Endothelial cell of umbilical vein (primary cell): ENCODE measurements around the gene PFDN5. TPM values are rescaled to one million over a fixed set of nuclear protein-coding genes. Genes with fewer than 3 reads are reported as not detected.

ENCODE experiments used
- BruUV-seq: library from RNA; stranded (reverse); fragments of 400-500 nt; replicated peaks from 2 replicates; lab custom pipeline; 2021; lab: Mats Ljungman, UMichigan
- CTCF ChIA-PET: fragments of 300-600, 350-600 bp; sonication (Branson Sonifier 250); formaldehyde crosslinking; loops from one replicate; lab custom pipeline; 2021; ENCODE audit warnings: antibody characterized with exemption, inconsistent platforms; lab: Charles Lee
- POLR2A ChIA-PET: fragments of 300-600, 350-600 bp; sonication (Branson Sonifier 250); formaldehyde crosslinking; loops from one replicate; lab custom pipeline; 2021; ENCODE audit warnings: antibody characterized with exemption, inconsistent platforms; lab: Charles Lee
- DNase-seq: peaks from one replicate; pipeline ENCODE4 v3.0.0-alpha.2; 2011; ENCODE audit warnings: low read depth, low spot score
- FAIRE-seq: peaks from 2 replicates; lab custom pipeline; 2011; peaks lifted over from hg19 to GRCh38; lab: Jason Lieb, UNC
- H2AFZ ChIP-seq: 2 replicates; pipeline ENCODE4 v1.6.0; 2012; ENCODE audit warnings: low read depth, low read length, control low read depth, inconsistent platforms
- H3K27ac ChIP-seq: 2 replicates; pipeline ENCODE4 v1.5.1; 2011; ENCODE audit warnings: low read depth, mild to moderate bottlenecking, control low read depth, low read length, moderate library complexity; ENCODE audit not compliant: insufficient read depth
- H3K27me3 ChIP-seq, 2 experiments: 2 replicates each; pipeline versions ENCODE4 v1.6.0 to v1.6.1; 2011; ENCODE audit warnings: low read length in 2 of 2, mixed read lengths in 1 of 2; ENCODE audit not compliant: control insufficient read depth in 2 of 2, insufficient read depth in 2 of 2
- H3K36me3 ChIP-seq, 2 experiments: 2 replicates in 1 of 2; 3 replicates in 1 of 2; pipeline ENCODE4 v1.5.1; 2011; ENCODE audit warnings: low read length in 2 of 2, mild to moderate bottlenecking in 1 of 2, moderate library complexity in 1 of 2; ENCODE audit not compliant: control insufficient read depth in 2 of 2, insufficient read depth in 2 of 2; ENCODE audit errors: extremely low read depth in 1 of 2
- H3K4me1 ChIP-seq: 3 replicates; pipeline ENCODE4 v1.5.1; 2011; ENCODE audit warnings: mild to moderate bottlenecking, low read length; ENCODE audit not compliant: control insufficient read depth, insufficient read depth; ENCODE audit errors: extremely low read depth
- H3K4me2 ChIP-seq: 2 replicates; pipeline ENCODE4 v1.6.1; 2011; ENCODE audit warnings: low read length, control low read depth, mixed read lengths; ENCODE audit not compliant: insufficient read depth
- H3K4me3 ChIP-seq, 3 experiments: fragments of 200-600 bp in 1 of 3; sonication (generic), shearing (Covaris generic) in 1 of 3; replicated peaks in 1 of 3; 2 replicates each; pipeline ENCODE4 v1.5.1; 2011 to 2016; ENCODE audit warnings: control low read depth in 3 of 3, low read length in 3 of 3, mild to moderate bottlenecking in 2 of 3, inconsistent platforms in 1 of 3, low read depth in 1 of 3, moderate library complexity in 1 of 3; ENCODE audit not compliant: insufficient read depth in 1 of 3
- H3K79me2 ChIP-seq: 2 replicates; pipeline ENCODE4 v1.6.0; 2012; ENCODE audit warnings: low read length, inconsistent platforms; ENCODE audit not compliant: control insufficient read depth, insufficient read depth
- H3K9ac ChIP-seq: replicated peaks from 2 replicates; pipeline ENCODE3; 2011; ENCODE audit warnings: low read length, control low read depth; ENCODE audit not compliant: insufficient read depth; ENCODE audit errors: extremely low read depth
- H3K9me1 ChIP-seq: replicated peaks from 3 replicates; pipeline ENCODE4 v1.6.0; 2011; ENCODE audit warnings: mild to moderate bottlenecking, low read length; ENCODE audit not compliant: control insufficient read depth, insufficient read depth; ENCODE audit errors: extremely low read depth
- H3K9me3 ChIP-seq: replicated peaks from 2 replicates; pipeline ENCODE4 v1.5.1; 2012; ENCODE audit warnings: low read length, inconsistent platforms; ENCODE audit not compliant: control insufficient read depth, insufficient read depth
- H4K20me1 ChIP-seq: replicated peaks from 2 replicates; pipeline ENCODE3; 2011; ENCODE audit warnings: mild to moderate bottlenecking, low read length; ENCODE audit not compliant: control insufficient read depth, insufficient read depth; ENCODE audit errors: extremely low read depth
- EZH2 ChIP-seq: IDR thresholded peaks from 2 replicates; pipeline ENCODE4 v1.6.1; 2012; ENCODE audit warnings: borderline replicate concordance, low read depth, mild to moderate bottlenecking, moderate library complexity, low read length, inconsistent platforms; ENCODE audit not compliant: severe bottlenecking
- FOS ChIP-seq: IDR thresholded peaks from 2 replicates; pipeline ENCODE4 v1.6.1; 2011; ENCODE audit warnings: mild to moderate bottlenecking, low read length, moderate library complexity, borderline replicate concordance; ENCODE audit not compliant: insufficient read depth
- GATA2 ChIP-seq: IDR thresholded peaks from 2 replicates; pipeline ENCODE4 v1.7.0; 2011; ENCODE audit warnings: low read depth, mild to moderate bottlenecking, moderate library complexity, mixed read lengths, low read length; ENCODE audit not compliant: insufficient read length, insufficient read depth
- JUN ChIP-seq: IDR thresholded peaks from 2 replicates; pipeline ENCODE4 v1.6.1; 2011; ENCODE audit warnings: borderline replicate concordance, low read depth; ENCODE audit not compliant: insufficient read length, insufficient read depth
- MYC ChIP-seq: IDR thresholded peaks from one replicate; pipeline ENCODE4 v1.6.1; 2011; ENCODE audit warnings: mild to moderate bottlenecking, low read depth, low read length
- POLR2A ChIP-seq: IDR thresholded peaks from 2 replicates; pipeline ENCODE4 v1.6.1; 2012; ENCODE audit warnings: low read depth, mild to moderate bottlenecking, control low read depth, low read length
- POLR2AphosphoS5 ChIP-seq: IDR thresholded peaks from 2 replicates; pipeline ENCODE4 v1.6.1; 2012; ENCODE audit warnings: low read depth, mild to moderate bottlenecking, control low read depth, low read length, moderate library complexity; ENCODE audit not compliant: insufficient read depth
- dilution Hi-C: fragments of 300-500 bp; cut with MboI; formaldehyde crosslinking; loops from one replicate; pipeline ENCODE4 v1.15.0; 2019; ENCODE audit warnings: low sequenced_read_pairs; ENCODE audit not compliant: extremely low pct_ligation_motif_present
- intact Hi-C: fragments of 100-400 bp; cut with micrococcal nuclease; formaldehyde crosslinking; loops from one replicate; pipeline ENCODE4 v1.10.0; 2022
- polyA plus RNA-seq, 4 experiments: library from polyadenylated mRNA; depleted of rRNA in 3 of 4; stranded (reverse) in 3 of 4; unstranded in 1 of 4; fragments of >200 nt; gene quantifications; 2 replicates each; pipeline versions ENCODE4 v1.2.1 to v1.2.3, GENCODE V29; 2011 to 2012; ENCODE audit warnings: missing spikeins in 1 of 4
- total RNA-seq: library from RNA; stranded (reverse); gene quantifications from 2 replicates; pipeline ENCODE4 v1.2.3, GENCODE V29; 2021
- TF ChIP-seq, protein P1 (sequence below), 2 donors: IDR thresholded peaks; 1 replicate in 1 of 2; 2 replicates in 1 of 2; pipeline ENCODE4 v1.5.1; 2011; ENCODE audit warnings: low read length in 2 of 2, mild to moderate bottlenecking in 2 of 2, moderate library complexity in 2 of 2, control low read depth in 1 of 2, inconsistent platforms in 1 of 2, low read depth in 1 of 2; ENCODE audit not compliant: insufficient read depth in 1 of 2; ENCODE audit errors: extremely low read depth in 1 of 2
- TF ChIP-seq, protein P2 (sequence below): IDR thresholded peaks from 2 replicates; pipeline ENCODE4 v1.6.1; 2011; ENCODE audit not compliant: insufficient read depth, insufficient read length

PFDN5 gene
- total and polyA plus RNA-seq, 2 donors (not counting 3 experiments of a cell fraction or from before 2014, with no cell fraction given) = 301 to 745 TPM

DNA sequence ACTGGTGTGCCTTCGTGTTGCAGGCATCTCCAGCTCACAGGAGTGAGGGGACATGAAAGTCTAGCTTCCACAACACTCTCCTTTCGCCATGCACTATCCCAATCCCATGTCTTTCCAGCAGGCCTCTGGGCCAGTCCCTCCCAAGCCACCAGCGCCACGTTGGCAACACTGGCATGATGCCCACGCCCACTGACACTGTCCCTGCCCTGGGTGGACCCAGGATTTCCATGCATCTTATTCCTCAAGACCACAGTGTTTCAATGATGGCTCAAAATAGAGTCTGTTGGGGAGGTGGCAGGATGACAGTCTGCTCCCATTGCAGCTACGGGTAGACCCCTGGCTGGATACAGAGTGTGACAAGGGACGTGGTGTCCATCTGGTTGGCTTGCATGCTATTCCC, 38.5 kb downstream of the PFDN5 start:
- dilution Hi-C loops (no loop called here), intact Hi-C loops (no loop called here)
- Histone ChIP-seq H2AFZ (no peak overlapping the region), H3K4me2 (no peak overlapping the region), H3K4me1 (no peaks in the 10 kb centered on the region), H3K9me3 (no peaks in the 10 kb centered on the region), H4K20me1 (no peaks in the 10 kb centered on the region), H3K9ac (no peak overlapping the region), H3K9me1 (no peaks in the 10 kb centered on the region), H3K27ac (no peak overlapping the region), H3K36me3 (no peaks in the 10 kb centered on the region), H3K4me3 (no peak overlapping the region), H3K27me3 (peaks cover 21 to 26% of the 10 kb centered on the region in 2 experiments), H3K79me2 (no peaks in the 10 kb centered on the region)
- TF ChIP-seq FOS = no peak
- no peak for FAIRE-seq
- no TSS peak for BruUV-seq
- ChIA-PET CTCF (interaction anchor here (1.0 to 1.4 kb wide), 3 partner anchors 11 to 19 kb away, joined by 3 to 6 read pairs (median 5); partner anchors contain the start of gene AAAS), POLR2A (no interaction called here)
- DNase-seq = no peak

DNA sequence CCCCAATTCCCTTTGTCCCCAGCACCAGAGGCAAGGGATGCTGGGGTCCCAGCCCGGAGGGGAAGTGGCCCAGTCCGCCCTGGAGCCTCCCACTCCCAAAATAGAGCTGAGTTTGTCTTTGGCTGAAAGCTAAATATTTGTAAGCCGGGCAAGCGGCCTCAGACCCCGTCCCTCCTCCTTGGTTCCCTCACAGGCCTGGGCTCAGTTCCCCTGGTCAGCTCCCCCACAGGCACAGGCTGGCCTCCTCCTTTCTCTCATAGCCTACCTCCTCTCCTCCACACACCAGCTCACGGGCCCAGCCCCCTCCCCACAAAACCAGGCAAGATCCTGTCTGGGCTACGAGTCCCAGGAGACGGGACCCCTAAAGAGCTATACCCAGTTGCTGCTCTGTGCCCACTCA, 39.5 kb downstream of the PFDN5 start:
- no peak overlapping the region for H3K27ac ChIP-seq
- H3K9me3 ChIP-seq = no peaks in the 10 kb centered on the region
- no peak overlapping the region for H2AFZ ChIP-seq
- no peak overlapping the region for H3K9ac ChIP-seq
- CTCF ChIA-PET = interaction anchor here (0.6 to 1.9 kb wide), 7 partner anchors 10 to 121 kb away, joined by 3 to 13 read pairs (median 4); partner anchors contain the start of gene AAAS
- H3K4me2 ChIP-seq = no peak overlapping the region
- H4K20me1 ChIP-seq = no peaks in the 10 kb centered on the region
- no peaks in the 10 kb centered on the region for H3K36me3 ChIP-seq
- no peak overlapping the region for H3K4me3 ChIP-seq
- intact Hi-C loops (no loop called here), dilution Hi-C loops (no loop called here)
- no peak for TF ChIP-seq MYC
- no peak for TF ChIP-seq POLR2AphosphoS5
- TF ChIP-seq EZH2 = no peak
- TF ChIP-seq GATA2 = no peak
- TF ChIP-seq JUN = no peak
- TF ChIP-seq, protein P1, sequence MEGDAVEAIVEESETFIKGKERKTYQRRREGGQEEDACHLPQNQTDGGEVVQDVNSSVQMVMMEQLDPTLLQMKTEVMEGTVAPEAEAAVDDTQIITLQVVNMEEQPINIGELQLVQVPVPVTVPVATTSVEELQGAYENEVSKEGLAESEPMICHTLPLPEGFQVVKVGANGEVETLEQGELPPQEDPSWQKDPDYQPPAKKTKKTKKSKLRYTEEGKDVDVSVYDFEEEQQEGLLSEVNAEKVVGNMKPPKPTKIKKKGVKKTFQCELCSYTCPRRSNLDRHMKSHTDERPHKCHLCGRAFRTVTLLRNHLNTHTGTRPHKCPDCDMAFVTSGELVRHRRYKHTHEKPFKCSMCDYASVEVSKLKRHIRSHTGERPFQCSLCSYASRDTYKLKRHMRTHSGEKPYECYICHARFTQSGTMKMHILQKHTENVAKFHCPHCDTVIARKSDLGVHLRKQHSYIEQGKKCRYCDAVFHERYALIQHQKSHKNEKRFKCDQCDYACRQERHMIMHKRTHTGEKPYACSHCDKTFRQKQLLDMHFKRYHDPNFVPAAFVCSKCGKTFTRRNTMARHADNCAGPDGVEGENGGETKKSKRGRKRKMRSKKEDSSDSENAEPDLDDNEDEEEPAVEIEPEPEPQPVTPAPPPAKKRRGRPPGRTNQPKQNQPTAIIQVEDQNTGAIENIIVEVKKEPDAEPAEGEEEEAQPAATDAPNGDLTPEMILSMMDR (IDR thresholded peaks at IDR 0.05; ENCODE audit: extremely low read depth in 1 of 2, insufficient read depth in 1 of 2, low read depth in 1 of 2, low read length in 2 of 2) = no peak
- no peak for TF ChIP-seq FOS
- TF ChIP-seq POLR2A = no peak
- TF ChIP-seq, protein P2, sequence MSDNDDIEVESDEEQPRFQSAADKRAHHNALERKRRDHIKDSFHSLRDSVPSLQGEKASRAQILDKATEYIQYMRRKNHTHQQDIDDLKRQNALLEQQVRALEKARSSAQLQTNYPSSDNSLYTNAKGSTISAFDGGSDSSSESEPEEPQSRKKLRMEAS = no peak
- peaks cover 21 to 26% of the 10 kb centered on the region in 2 experiments for H3K27me3 ChIP-seq
- H3K9me1 ChIP-seq = no peaks in the 10 kb centered on the region
- H3K79me2 ChIP-seq = no peaks in the 10 kb centered on the region
- no TSS peak for BruUV-seq
- no peaks in the 10 kb centered on the region for H3K4me1 ChIP-seq
- POLR2A ChIA-PET = no interaction called here
- FAIRE-seq (no peak), DNase-seq (no peak)
